ENCODE data around the gene KRT8.
"Not testable (repeated sequence)": the region's sequence is repeated elsewhere in the genome, so short reads cannot be mapped to it uniquely, and the experiment has no call there.

KRT8 gene

DNA sequence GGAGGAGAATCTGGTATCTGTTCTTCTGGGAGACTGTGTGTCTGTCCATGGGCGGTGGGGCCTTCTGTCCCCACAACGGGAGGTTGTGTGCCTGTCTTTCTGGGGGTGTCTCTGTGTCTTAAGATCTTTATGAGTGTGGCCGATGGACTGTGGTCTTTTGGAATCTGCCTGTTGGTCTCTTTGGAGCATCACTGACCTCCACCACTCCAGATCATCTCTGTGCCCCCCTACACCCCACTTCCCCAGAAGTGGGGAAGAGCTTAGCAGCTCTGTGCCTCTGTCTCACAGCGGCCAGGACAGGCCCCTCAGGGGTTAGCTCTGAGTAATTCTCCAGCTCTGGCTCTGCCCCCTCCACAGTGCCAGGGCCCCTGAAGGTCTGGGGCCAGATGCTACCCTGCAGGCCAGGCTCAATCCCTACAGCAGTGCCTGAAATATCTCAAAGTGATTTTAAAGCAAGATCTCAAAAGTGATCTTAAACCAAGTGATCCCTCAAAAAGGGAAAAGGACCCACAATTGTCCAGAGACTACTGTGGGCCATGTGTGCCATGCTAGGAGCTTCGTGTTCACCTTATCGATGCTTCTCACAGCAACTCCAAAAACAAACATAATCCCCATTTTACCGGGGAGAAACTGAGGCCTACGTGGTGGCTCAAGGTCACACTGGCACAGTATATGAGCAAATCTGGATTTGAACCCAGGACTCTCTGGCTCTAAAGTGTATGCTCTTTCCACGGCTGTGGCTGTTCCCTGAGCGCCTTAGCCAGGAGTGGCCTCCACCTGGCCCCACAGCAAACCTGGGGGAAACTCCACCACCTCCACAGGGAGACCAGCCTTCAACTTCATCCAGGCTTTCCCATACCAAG lies 30.1 kb downstream of the KRT8 start:
- no peak for DNase-seq

DNA sequence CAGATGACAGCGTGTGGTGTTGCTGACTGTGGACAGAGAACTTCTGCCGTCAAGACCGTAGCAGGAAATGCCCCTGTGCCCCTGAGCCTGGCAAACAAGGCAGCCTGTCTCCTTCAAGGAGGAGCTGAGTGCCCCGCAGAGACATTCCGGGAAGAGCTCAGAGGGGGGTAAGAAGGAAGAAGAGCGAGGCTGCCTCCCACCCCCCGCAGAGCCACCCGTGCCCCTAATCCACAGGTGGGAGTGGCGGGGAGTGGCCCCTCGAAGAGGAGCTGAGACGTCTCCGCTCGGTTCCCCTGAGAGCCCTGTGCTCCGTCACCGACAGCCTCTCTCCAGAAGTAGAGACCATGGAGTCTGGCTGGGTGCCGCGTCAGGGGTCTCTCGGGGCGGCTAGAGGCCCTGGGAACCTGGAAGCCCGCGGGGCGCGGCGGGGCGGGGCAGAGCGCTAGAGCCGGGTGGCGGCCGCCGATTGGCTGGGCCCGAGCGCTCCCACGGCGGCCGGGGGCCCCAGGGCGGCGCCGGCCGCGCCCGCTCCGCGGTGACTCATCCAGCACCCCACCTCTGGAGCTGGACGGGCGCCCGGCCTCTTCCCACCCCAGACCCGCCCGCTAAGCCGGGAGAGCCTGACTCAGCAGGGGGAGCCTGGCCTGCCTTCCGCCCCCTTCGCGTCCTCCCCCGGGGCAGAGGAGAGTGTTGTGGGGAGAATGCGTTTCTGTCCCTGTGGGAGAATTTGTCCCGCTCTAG lies 30.9 kb downstream of the KRT8 start:
- DNase-seq, result peak; percentile 65

DNA sequence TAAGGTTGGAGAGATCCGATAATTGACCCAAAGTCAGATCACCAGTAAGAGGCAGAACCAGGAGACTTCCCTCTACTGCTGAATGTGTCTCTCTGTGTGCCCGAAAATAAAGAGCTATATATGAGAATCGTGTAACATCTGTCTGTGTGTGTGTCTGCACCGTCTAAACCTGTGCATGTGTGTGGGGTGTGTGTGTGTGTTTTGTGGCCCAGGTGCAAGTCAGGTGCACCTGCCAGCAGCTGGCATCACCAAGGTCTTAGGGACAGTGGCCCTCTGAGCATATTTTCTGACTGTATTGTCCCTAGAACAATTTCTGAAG lies 31.4 kb downstream of the KRT8 start:
- no peak for DNase-seq

DNA sequence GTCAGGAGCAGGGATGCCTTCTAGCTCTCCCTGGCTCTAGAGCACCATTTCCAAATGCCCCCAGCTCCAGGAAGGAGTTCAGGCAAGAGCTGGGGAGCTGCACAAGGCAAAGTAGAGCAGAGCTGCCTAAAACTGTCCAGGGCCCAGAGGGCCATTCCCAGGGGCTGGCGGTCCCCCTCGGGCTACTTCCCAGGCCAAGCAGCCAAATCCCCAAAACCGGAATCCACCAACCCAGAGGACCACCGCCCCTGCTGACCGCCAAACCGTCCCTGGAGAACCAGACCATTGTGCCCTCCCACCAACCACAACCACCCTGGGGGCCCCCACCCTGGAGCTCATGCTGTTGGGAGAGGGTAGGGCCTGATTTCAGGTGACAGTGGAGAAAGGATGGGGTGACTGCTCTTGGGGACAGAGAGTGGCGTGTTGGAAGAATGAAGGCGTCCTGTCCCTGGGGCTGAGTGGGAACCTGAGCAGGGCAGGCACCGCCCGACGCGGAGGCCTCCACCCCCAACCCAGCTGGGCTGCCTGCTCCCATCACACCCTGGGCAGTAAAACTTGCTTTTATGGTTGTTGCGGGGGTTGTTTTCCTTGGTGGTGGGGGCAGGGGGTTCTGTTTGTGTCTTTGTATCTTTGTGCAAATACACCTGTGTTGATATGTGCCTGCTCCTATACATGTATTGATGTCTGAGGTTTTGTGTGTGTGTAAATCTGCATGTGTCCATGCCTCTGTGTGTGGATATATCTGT lies 32.1 kb downstream of the KRT8 start:
- DNase-seq, result no peak

DNA sequence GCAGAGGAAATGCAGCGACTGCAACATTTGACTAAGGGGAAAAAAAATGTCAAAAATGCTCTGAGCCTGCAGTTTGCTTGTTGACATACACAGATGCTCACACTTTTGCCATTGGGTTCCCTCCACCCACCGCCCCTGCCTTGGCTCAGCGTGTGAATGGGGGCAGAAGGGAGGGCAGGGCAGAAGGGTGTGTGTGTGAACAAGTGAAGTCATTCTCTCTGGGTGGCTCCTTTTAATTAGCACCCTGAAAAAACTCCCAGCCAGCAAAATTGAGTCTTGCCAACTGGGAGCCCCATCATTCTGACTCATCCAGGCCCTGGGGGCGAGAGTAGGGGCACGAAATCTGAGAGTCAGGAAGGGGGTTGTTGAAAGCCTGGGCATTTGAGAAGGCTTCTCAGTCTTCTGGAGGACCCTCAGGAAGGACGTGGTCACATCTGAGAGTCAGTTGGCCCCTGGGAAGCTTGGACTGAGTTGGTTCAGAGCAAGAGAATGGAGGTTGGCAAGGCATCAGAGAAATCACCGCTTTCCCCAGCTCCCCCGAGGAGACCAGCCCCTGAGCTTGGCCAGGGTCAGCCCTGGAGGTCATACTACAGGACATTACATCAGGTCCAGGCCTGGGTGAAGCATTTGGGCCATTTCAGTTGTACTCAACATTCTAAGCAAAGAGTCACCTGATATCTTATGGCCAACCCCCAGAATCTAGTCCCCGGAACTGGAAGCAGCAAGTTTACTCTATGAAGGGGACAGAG lies 33.4 kb downstream of the KRT8 start:
- DNase-seq, result no peak

DNA sequence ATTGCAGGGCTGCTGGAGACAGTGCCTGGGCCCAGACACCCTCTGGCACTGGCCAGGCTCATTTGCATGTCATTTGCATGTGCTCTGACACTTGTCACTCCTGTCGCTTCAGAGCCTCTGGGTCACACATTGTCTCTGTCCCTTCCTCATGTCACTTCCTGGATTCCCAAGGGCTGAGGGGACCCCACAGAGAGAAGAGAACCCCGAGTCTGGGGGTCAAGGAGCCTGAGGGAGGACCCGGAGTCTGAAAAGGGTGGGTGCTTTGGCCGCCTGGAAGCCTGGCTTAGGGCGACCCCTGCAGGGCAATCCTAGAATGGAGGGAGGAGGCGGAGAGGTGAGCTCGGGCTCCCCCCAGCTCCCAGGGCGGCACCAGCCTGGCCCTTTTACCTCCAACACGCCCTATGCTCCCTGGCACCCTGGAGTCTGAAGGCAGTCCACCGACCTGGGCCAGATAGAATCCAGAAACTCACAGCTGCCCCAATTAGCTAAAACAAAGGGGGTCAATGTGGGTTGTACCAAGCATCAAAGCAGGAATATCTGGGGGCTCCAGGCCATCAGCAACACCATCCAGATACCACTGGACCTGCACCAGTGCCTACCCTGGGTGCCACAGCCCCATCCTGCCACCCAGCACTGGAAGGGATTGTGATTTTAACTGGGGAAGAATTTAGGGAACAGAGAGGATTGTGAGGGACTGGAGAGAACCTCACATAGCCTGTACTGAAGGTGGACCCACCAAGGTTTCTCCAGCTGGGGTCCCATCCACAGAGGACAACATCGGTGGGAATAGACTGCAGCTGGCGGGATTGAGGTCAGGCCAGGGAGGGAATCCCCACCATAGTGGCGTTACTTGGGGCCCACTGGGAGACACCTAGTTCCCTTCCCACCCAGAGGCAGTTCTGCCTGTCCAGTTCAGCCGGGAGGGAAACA lies 34.2 kb downstream of the KRT8 start:
- DNase-seq, result no peak

DNA sequence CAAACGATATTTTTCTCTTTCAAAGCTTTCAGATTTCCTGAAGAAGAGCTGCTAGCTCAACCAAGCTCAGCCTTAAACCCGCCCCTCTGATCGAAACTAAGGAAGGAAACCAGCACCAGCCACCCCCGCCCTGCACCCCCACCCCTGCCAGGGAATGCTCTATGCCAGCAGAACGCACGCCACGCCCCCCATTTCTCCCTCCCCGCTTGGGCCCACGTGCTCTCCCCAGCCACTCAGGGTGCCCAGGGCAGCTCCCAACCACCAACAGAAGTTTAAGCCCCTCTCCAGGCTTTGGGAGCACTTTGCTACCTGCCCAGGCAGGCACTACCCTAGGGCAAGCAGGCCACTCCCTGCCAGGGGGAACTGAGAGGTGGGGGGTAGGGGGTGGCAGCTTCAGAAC lies 37.2 kb downstream of the KRT8 start:
- DNase-seq, result no peak

DNA sequence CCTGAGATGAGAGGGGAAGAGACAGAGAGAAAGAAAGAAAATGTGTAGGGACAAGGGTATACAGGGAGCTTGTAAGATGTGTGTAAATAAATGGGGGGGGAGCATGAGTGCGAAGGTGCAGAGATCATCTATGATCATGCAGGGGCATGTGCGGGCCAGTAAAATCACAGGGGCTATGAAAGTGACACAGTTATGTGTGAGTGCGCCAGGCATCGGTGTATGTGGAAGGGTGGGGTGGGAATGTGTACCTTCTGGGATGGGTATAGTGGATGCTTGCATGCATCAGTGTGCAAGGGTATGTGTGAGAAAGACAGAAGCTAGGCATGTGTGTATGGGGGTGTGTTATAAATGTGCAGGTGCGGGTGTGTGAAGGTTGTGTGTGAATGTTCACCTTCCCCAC lies 37.7 kb downstream of the KRT8 start:
- no peak for DNase-seq

DNA sequence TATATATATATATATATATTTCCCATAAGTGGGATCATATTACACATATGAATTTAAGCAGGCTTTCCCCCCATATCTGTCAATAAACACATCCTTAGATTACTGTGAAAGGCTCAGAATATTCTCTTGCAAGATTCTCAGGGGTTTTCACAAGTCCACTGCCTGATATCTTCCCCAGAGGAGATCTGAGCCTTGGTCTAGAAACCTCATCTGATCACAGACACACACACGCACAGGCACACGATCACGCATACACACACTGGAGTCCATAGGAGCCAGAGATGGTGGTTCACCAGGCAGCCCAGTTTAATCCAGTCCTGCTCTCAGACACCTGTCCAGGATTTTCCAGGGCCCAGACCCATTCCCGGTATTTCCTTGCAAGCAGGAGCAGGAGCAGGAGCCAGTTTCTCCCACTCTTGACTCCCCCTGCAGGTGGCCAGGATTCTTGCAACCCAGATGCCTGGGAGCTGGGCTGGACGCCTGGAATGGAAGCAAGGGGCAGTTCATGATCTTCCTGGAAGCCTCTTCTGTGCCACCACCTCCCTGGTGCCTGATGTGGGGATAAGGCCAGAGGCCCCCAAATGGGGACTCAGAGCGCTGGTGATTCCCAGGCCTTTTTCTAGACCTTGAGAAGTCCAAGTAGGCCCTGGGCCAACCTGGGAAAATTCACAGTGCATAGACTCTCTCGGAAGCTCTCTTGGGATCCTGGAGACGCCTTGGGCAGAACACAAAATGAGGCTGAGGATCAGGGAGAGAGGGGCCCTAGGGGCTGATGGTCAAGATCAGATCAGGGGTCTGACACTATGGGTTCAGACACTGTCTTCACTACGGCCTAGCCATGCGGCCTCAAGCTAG lies 39.6 kb downstream of the KRT8 start:
- DNase-seq, result peak; percentile 70

DNA sequence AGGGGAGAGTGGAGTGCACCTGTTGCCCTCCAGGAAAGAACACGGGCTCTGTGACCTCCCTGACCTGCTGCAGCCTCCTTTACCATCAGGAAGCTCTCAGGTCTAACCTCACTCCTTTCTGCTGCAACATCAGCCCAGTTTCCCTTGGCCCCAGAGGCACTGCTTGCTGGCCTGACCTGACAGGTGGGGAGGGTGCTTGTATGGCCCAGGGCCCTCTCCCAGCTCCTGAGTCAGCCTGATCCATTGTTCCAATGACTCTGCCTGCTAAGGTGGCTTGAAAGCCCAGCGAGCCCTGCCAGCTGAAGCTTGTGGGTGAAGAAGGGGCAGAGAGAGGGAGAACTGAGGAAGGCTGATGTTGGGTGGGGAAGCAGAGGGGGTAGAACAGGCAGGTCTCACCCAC lies 42.9 kb downstream of the KRT8 start:
- no peak for DNase-seq

DNA sequence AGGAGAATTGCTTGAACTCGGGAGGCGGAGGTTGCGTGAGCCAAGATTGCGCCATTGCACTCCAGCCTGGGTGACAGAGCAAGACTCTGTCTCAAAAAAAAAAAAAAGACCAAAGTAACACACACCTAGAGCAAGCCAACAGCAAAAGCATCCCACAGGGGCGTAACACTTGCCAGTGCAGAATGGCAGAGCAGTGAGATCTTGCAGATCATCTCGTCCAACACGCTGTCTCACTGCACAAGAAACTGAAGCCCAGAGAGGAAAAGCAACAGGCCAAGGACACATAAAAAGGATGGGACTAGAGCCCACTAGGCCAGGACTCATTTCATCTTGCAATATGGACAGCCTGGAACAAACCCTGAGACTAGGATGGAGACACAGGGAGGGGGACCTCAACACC lies 43.4 kb downstream of the KRT8 start:
- no peak for DNase-seq

DNA sequence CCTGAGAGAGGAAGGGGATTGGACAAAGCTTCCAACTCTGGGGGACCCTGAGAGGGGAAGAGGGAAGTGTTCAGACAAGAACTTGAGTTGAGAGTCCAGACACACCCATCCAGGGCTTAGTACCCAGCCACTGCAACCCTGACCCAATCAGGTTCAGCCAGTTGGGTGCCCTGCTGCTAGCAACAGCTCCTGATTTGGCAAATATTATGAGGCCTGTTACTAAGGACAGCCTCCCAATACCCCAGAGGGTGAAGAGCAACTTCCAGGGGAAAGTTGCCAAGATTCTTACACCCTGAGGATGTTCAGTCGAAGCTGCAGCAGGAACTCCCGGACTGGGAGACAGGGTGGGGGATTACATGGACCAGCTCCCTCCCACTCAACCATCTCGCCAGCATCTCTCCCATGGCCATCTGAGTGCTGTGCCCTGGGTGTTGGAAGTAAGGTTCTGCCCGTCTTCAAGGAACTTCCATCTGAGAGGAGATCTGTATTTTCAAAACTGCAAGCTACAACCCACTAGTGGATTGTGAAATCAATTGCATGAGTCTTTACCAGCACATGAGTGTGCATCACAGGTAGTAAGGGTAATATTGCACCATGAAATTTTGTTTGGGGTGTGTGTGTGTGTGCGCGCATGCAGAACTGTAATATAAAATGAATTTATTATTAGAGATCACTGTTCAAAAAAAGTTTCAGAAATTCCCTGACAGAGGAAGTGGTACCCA lies 44.6 kb downstream of the KRT8 start:
- DNase-seq, result no peak

DNA sequence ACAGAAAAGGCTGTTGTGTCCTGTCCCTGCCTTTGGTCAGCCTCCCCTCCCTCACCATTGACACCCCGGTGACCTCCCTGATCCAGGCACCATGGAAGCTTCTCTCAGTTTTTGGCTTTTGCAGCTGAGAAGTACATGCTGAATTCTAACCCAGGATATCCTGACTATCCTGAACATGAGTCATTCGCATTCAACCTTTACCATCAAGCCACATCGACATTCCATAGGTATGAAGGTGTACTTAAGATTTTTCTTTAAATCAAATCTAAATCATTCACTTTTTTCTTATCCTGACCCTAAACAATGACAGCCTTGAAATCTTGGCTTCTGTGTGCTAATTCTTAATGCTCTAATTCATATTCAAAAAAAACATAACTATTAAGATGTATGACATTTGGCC lies 47.4 kb downstream of the KRT8 start:
- no peak for DNase-seq

DNA sequence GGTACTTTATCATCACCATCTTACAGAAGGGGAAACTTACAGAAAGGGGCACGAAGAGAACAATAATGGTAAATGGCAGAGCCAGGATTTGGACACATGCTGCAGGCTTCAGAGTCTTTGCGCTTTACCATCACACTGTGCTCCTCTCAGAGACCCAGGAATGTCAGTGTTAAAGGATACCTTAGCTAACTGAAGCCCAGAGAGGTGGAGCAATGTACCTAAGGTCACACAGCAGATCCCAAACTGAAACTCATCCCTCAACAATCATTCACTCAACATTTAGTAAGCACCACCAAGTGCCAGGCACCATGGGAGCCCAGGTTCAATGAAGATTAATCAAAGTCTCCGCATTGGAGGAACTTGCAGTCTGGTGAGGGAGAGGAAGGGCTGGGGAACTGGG lies 48.1 kb downstream of the KRT8 start:
- DNase-seq, result no peak

DNA sequence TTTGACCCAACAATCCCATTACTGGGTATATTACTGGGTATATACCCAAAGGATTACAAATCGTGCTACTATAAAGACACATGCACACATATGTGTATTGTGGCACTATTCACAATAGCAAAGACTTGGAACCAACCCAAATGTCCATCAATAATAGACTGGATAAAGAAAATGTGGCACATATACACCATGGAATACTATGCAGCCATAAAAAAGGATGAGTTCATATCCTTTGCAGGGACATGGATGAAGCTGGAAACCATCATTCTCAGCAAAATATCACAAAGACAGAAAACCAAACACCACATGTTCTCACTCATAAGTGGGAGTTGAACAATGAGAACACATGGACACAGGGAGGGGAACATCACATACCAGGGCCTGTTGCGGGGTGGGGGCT lies 48.8 kb downstream of the KRT8 start:
- not testable (repeated sequence) for DNase-seq

DNA sequence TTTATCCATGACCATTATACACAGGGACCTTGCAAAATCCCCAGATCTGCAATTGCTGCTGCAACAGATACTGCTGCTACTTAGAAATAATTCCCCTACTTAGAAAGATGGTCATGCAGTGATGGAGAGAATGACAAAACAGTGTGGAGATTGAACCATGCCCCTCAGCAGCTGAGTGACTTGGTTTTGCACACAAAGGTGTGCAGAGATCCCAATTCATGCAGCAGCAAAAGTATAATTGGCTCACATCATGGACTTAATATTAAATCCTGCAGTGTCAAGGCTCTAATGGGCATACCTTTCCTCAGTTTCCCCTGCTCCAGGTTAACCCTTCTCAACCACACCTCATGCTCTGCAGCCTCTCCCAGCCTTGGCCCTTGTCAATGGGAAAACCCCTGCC lies 53.1 kb downstream of the KRT8 start:
- no peak for DNase-seq

DNA sequence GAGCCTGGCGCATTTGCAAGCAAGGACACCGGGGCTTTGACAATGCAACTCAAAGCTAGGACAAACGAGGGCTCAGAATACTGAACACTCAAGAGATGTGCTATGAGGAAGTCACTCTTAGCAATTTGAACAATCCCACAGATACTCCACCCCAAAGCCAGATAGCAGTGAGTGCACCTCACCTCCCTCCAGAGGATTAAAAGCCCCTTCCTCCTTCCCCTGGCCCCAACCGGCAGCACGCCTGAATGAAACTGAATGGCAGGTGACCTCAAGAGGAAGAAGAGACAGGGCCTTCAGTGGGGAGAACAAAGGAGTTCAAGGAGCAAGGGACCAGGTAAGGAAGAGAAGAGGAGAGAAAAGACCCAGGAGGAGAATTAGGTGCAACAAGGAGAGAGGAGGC lies 54.2 kb downstream of the KRT8 start:
- no peak for DNase-seq

DNA sequence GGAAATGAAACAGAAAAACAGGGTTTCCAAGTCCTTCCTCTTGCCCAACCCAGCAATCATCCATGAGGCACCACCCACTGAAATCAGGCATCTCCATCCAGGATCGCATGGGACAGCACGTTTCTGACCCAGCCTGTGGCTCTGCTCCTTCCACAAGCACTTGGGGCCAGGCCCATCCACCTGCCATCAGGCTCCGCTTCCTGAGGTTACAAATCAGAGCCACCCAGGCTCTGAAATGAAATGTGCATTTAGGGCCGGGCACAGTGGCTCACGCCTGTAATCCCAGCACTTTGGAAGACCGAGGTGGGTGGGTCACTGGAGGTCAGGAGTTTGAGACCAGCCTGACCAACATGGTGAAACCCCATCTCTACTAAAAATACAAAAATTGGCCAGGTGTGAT lies 55.4 kb downstream of the KRT8 start:
- no peak for DNase-seq

DNA sequence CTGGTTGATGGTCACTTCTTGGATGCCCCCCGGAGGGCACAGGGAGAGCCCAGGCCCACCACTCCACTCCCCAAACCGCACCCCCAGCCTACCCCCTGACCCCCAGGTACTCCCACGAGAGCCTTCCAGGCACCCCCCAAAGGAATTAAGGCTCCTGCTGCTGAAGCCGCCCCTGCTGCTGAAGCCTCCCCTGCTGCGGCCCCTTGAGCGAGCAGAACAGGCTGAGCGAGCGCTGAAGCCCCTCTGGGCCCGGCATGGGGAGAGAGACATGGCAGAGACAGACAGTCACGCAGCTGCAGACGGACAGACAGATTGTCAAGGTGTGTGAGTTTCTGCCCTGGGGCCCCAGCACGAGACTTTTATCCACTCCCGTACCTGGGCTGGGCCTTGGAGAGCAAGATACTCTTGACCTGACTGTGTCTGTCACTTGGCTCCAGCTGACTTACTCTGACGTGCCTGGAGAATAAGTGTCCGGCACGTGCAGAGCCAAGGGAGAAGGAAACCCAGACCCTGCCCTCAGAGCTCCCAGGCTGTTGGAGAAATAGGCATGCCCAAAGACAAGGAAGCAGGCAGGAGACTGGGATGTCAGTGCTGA lies 56.1 kb downstream of the KRT8 start, which contains the start of gene KRT78:
Gene KRT78 (minus strand): TSS at position 334 of the 595 bp plus-strand sequence. CDS start 64 bp downstream, at position 270.
- no peak for DNase-seq

All from right kidney (tissue), 1 donor.